Effector memory CD8-positive, alpha-beta T cell (primary cell): Measurements from ENCODE around the gene TMEM231.

Experiments used
- ATAC-seq: fragments of 150-1000 bp; cut with Tn5 transposase; replicated peaks from 2 replicates; pipeline ENCODE4 v1.10.0; 2021; ENCODE audit warnings: mild to moderate bottlenecking, moderate library complexity
- DNase-seq, 3 experiments: peaks; one replicate each; pipeline ENCODE4 v3.0.0; 2021
- H3K27ac Mint-ChIP-seq, 2 donors: one replicate each; pipeline ENCODE4 v1.8.0; 2022; ENCODE audit warnings: mild to moderate bottlenecking in 2 of 2, mixed read lengths in 2 of 2, moderate library complexity in 2 of 2
- H3K27me3 Mint-ChIP-seq, 2 donors: one replicate each; pipeline ENCODE4 v1.8.0; 2022; ENCODE audit warnings: mixed read lengths in 2 of 2
- H3K36me3 Mint-ChIP-seq: one replicate; pipeline ENCODE4 v1.8.0; 2022; ENCODE audit warnings: mild to moderate bottlenecking, moderate library complexity, mixed read lengths; ENCODE audit not compliant: insufficient read depth
- H3K4me1 Mint-ChIP-seq, 2 donors: one replicate each; pipeline ENCODE4 v1.8.0; 2022; ENCODE audit warnings: low read depth in 2 of 2, mixed read lengths in 2 of 2
- H3K4me3 Mint-ChIP-seq, 2 donors: one replicate each; pipeline ENCODE4 v1.8.0; 2022; ENCODE audit warnings: mild to moderate bottlenecking in 2 of 2, mixed read lengths in 2 of 2, moderate library complexity in 2 of 2
- H3K9me3 Mint-ChIP-seq, 2 donors: one replicate each; pipeline ENCODE4 v1.8.0; 2022; ENCODE audit warnings: mixed read lengths in 2 of 2

TMEM231 gene

DNA sequence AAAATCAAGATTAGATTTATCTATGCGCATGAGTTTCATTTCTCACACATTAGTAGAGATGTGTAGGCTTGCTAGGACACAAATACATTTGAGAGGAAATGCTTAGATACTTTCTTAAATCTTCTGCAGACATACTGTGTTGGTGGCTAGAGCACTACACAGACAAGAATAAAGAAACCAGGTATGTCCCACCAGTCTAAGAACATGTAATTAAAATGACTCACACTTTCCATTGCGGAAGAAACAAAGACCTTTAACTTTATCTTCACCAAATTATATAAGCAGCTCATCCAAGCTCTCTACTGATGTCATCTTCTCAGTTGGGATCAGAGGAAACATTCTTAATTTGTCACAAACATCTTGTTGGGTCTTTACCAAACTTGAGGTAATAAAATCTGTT, 22.7 kb upstream of the TMEM231 start:
- Mint-ChIP-seq H3K4me3 (no peak overlapping the region), H3K9me3 (no peaks in the 10 kb centered on the region), H3K36me3 (peaks cover 50% of the 10 kb centered on the region), H3K4me1 (peaks cover 8 to 15% of the 10 kb centered on the region in 2 donors), H3K27me3 (no peaks in the 10 kb centered on the region), H3K27ac (peak overlapping the region; percentile 44 to 64)
- ATAC-seq (no peak), DNase-seq (no peak)

DNA sequence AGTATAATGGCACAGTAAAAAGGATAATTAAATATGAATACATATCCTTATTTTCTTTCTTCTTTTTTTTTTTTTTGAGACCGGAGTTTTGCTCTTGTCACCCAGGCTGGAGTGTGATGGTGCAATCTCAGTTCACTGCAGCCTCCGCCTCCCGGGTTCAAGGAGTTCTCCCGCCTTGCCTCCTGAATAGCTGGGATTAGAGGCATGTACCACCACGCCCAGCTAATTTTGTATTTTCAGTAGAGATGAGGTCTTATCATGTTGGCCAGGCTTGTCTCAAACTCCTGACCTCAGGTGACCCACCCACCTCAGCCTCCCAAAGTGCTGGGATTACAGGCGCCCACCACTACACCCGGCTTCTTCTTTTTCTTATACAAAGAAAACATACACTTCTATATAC, 22.2 kb upstream of the TMEM231 start:
- peak overlapping the region; percentile 12 to 44 for H3K27ac Mint-ChIP-seq
- no peak overlapping the region for H3K4me3 Mint-ChIP-seq
- H3K4me1 Mint-ChIP-seq: peaks cover 9 to 15% of the 10 kb centered on the region in 2 donors
- no peaks in the 10 kb centered on the region for H3K27me3 Mint-ChIP-seq
- H3K36me3 Mint-ChIP-seq: peaks cover 50% of the 10 kb centered on the region
- no peaks in the 10 kb centered on the region for H3K9me3 Mint-ChIP-seq
- no peak for DNase-seq
- ATAC-seq: no peak

DNA sequence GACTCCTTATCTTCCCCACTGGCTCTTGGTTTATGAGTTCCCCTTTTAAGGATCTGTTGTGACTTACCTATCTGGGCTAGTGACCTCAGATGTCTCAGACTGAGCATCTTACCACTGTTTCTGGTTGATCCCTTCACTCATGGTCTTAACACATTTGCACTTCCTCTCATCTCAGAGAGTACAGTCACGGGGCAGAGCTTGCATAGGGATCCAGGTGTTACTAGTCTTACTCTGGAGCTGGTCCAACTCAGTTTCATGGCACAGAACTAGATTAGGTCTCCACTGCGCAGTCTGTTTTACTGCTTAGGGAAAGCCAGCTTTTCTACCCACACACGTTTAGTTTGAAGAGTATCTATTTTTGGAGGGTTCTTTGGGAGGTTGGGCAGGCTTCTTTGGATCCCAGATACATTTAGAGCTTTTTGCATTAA, 20.3 kb upstream of the TMEM231 start:
- Mint-ChIP-seq H3K4me3 (no peak overlapping the region), H3K27me3 (no peaks in the 10 kb centered on the region), H3K4me1 (peaks cover 14 to 15% of the 10 kb centered on the region in 2 donors), H3K36me3 (peaks cover 53% of the 10 kb centered on the region), H3K27ac (peak overlapping the region; percentile 11 to 27), H3K9me3 (no peaks in the 10 kb centered on the region)
- DNase-seq (no peak), ATAC-seq (no peak)

DNA sequence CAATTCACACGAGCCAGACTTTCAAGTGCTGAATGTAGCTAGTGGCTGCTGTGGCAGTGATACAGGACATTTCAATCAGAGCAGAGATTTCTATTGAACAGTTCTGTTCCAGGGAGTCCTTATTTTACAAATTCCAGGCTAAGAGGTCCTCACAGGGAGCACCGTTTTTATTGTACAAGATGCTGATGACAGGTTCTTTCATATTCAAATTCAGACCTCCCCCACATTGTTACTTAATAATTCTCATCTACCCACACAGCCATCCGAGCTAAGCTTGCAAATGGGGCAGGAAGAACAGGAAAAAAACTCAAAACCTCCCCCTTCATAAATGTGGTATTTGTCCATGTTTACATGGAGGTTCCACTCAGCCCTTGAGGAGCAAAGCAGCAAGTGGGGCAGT, 19.9 kb upstream of the TMEM231 start:
- peaks cover 56% of the 10 kb centered on the region for H3K36me3 Mint-ChIP-seq
- no peaks in the 10 kb centered on the region for H3K27me3 Mint-ChIP-seq
- DNase-seq (no peak), ATAC-seq (no peak)
- peaks cover 15 to 17% of the 10 kb centered on the region in 2 donors for H3K4me1 Mint-ChIP-seq
- H3K27ac Mint-ChIP-seq: peak overlapping the region; percentile 11 to 27
- H3K9me3 Mint-ChIP-seq: no peaks in the 10 kb centered on the region
- H3K4me3 Mint-ChIP-seq: no peak overlapping the region

DNA sequence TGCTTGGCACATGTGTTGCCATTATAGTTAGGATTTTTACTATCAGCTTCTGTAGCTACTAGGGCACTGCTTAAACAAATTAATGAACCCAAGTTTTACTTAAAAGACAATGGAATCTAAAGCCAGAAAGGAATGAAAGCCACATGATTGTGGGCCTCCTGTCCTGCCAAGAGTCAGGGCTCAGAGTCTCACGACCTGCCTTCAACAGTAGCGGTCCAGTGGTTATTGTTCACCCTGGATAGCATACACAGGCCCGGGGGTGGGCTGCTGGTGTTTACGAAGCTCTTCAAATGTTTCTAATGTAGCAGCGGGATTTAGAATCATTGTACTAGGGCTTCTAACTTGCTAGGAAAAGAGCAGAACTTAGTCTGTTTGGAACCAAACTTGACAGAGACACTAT, 17.9 kb upstream of the TMEM231 start:
- Mint-ChIP-seq H3K36me3 (peaks cover 53% of the 10 kb centered on the region), H3K4me3 (no peak overlapping the region), H3K4me1 (peaks cover 20 to 30% of the 10 kb centered on the region in 2 donors), H3K27me3 (no peaks in the 10 kb centered on the region), H3K27ac (peak overlapping the region in 1 of 2 donors; percentile 58), H3K9me3 (no peaks in the 10 kb centered on the region)
- ATAC-seq (no peak), DNase-seq (no peak)

DNA sequence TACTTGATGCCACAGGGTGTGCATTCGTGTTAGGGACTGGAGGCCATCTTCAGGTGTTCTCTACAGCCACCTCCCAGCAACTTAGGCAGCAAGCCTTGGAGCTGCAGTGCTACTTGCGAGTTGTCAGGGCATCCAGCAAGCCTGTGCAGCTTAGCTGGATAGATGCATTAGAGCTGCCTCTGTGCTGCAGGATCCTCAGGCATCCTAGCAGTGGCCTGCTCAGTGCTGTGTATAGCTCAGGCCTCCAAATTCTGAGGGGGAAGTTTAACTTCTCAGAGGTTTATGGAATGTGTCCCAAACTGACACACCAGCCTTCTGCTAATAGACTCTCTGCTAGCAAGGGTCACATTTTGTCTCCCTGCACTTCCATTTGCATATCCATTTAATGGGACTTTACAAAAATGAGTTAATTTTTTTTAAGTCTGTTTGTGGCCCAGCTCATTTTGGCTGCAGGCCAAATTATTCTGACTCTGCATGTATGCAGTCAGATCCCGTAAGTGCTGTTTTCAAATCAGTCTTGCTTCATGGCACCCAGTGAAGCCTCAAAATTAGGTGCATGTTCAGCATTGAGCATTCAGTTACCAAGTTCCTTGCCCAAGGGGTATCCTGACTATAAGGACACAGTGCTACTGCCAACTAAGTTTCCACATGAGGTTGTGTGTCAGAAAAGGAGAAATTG, 17.0 kb upstream of the TMEM231 start:
- peak overlapping the region in 1 of 2 donors; percentile 58 for H3K27ac Mint-ChIP-seq
- peaks cover 47% of the 10 kb centered on the region for H3K36me3 Mint-ChIP-seq
- DNase-seq: no peak
- peaks cover 23 to 34% of the 10 kb centered on the region in 2 donors for H3K4me1 Mint-ChIP-seq
- no peaks in the 10 kb centered on the region for H3K27me3 Mint-ChIP-seq
- no peak overlapping the region for H3K4me3 Mint-ChIP-seq
- no peak for ATAC-seq
- no peaks in the 10 kb centered on the region for H3K9me3 Mint-ChIP-seq

DNA sequence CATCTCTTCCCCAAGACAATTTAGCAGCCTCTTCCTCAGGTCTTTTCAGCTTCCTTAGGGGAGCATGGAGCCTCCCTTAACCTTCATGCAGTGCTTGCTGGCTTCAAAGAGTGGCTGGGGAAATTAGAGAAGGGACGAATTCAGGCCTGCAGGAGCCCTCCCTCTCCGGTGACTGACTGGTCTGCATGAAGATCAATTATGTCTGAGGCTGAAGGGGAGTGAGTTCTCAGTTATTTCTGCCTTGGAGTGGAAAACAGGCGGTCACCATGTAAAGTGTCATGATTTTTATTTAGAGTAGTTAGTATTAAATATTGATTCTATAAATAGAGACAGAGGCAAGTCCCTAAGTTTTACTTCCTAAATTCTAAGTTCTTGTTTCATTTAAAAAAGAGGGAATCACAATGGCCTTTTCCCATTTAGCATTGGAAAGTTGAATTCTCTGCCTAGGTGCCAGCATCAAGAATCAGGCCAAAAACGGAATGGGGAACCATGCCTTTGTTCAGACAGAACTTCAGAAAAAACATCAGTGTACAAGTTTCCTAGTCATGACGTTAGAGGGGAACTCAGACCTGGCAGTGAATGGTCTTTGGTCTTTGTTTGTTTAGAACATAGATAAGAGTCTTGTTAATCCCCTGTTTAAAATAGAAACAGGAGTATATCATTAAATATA, 14.5 kb upstream of the TMEM231 start:
- DNase-seq (no peak), ATAC-seq (no peak)
- Mint-ChIP-seq H3K36me3 (peaks cover 39% of the 10 kb centered on the region), H3K9me3 (no peaks in the 10 kb centered on the region), H3K4me3 (no peak overlapping the region), H3K27ac (peak overlapping the region in 1 of 2 donors; percentile 56), H3K4me1 (peaks cover 28 to 43% of the 10 kb centered on the region in 2 donors), H3K27me3 (no peaks in the 10 kb centered on the region)

DNA sequence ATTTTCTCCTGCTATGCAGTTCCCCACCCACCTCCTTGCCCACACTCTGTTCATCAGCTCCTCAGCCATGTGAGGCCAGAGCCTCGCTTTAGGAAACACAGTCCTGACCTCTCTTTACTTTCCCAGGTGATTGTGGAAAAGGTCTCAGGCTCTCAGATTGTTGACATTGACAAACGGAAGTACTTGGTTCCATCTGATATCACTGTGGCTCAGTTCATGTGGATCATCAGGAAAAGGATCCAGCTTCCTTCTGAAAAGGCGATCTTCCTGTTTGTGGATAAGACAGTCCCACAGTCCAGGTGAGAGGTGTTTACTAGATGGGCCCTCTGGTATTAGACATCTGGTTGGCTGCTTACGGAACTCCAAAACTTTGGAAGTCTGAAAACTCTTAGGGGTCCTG, 11.9 kb upstream of the TMEM231 start:
- peaks cover 37% of the 10 kb centered on the region for H3K36me3 Mint-ChIP-seq
- ATAC-seq: no peak
- H3K27me3 Mint-ChIP-seq: peaks cover 12 to 17% of the 10 kb centered on the region in 2 donors
- no peak for DNase-seq
- H3K9me3 Mint-ChIP-seq: no peaks in the 10 kb centered on the region
- peak overlapping the region; percentile 86 to 89 for H3K4me3 Mint-ChIP-seq
- peaks cover 25 to 43% of the 10 kb centered on the region in 2 donors for H3K4me1 Mint-ChIP-seq
- H3K27ac Mint-ChIP-seq: peak overlapping the region; percentile 41 to 94

DNA sequence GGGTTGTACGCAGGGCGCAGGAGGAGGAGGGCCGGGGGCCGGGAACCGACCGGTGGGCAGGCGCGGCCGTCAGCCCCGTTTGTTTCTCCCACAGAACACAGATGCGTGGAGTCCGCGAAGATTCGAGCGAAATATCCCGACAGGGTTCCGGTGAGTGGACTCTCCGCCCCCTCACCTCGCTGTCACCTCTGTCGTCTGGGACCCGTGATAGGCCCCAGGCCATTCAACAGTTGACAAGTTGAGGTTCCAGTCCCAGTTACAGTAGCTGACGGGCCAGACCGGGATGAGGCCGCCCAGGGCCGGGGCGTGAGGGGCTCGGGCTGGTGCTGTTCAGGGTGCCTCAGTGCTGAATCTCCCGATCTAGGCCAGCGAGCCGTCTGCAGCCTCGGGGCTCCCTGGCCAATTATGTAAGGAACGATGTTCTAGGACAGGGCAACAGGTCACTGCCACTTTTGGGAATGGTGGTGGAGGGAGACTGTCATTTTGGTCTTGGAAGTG, 10.8 kb upstream of the TMEM231 start:
- DNase-seq: peak in 2 of 3 experiments; percentile 18 to 22
- peaks cover 19 to 27% of the 10 kb centered on the region in 2 donors for H3K27me3 Mint-ChIP-seq
- peak overlapping the region; percentile 92 to 94 for H3K27ac Mint-ChIP-seq
- peak; percentile 2 for ATAC-seq
- peaks cover 22 to 43% of the 10 kb centered on the region in 2 donors for H3K4me1 Mint-ChIP-seq
- H3K36me3 Mint-ChIP-seq: peaks cover 30% of the 10 kb centered on the region
- H3K9me3 Mint-ChIP-seq: no peaks in the 10 kb centered on the region
- peak overlapping the region; percentile 86 to 89 for H3K4me3 Mint-ChIP-seq

DNA sequence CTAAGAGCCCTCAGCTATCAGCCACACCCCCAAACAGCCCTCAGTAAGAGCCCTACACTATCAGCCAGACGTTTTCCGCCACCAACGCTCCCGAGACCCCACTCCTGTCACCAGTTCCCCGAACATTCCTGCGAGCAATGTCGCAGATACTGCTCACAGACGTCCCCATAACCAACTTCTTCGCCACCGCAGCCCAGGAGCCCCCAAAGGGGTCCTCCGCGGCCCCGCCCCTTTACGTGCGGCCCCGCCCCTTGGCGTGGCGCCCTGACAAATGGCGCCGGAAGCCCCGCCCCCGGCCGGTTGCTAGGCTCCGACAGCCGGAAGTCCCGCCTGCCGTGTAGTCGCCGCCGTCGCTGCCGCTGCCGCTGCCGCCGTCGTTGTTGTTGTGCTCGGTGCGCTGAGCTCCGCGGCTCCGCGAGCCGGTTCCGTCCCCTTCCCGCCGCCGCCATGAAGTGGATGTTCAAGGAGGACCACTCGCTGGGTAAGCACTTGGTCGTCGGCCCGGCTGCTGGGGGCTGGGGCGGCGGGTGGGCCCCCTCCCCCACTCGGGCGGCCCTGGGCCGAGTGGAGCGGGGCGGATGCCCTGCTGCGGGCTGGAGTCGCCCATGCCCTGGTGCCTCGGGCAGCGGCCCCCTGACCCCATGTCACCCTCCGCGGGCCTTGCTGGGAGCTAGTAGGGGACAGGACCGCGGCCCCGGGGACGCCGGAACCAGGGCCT, 10.1 kb upstream of the TMEM231 start, which contains the start of gene GABARAPL2:
TSS of gene GABARAPL2 (plus strand) at position 340 of the 718 bp plus-strand sequence. CDS start at position 448, 108 bp downstream.
- peaks cover 26% of the 10 kb centered on the region for H3K36me3 Mint-ChIP-seq
- H3K4me1 Mint-ChIP-seq: peaks cover 21 to 43% of the 10 kb centered on the region in 2 donors
- H3K27ac Mint-ChIP-seq: peak within 1 kb of the TSS; percentile 92 to 94
- H3K27me3 Mint-ChIP-seq: peaks cover 19 to 27% of the 10 kb centered on the region in 2 donors
- no peaks in the 10 kb centered on the region for H3K9me3 Mint-ChIP-seq
- DNase-seq: peak; percentile 90 to 94 (median 92)
- H3K4me3 Mint-ChIP-seq: peak within 1 kb of the TSS; percentile 86 to 89
- ATAC-seq: peak; percentile 75

DNA sequence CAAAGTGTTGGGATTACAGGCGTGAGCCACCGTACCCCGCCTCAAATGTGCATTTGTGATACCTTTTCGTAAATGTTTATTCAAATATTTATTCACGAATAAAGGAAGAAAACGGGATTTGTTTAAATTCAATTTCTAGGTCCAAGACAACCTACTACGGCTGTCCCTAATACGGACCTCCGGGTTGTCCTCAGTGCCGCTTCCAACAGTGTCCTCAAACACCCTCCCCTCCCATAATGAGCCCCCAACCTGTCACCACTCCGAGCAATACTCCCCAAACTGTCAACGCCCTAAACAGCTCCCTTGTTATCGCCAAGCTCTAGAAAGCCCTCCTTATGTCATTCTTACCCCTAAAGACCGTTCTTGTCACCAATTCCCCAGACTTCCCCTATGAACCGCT, 9.6 kb upstream of the TMEM231 start:
- Mint-ChIP-seq H3K27me3 (peaks cover 19 to 27% of the 10 kb centered on the region in 2 donors), H3K27ac (peak overlapping the region; percentile 92 to 94), H3K9me3 (no peaks in the 10 kb centered on the region), H3K4me1 (peaks cover 20 to 43% of the 10 kb centered on the region in 2 donors), H3K36me3 (peaks cover 25% of the 10 kb centered on the region), H3K4me3 (peak overlapping the region; percentile 86 to 89)
- no peak for DNase-seq
- ATAC-seq: no peak

DNA sequence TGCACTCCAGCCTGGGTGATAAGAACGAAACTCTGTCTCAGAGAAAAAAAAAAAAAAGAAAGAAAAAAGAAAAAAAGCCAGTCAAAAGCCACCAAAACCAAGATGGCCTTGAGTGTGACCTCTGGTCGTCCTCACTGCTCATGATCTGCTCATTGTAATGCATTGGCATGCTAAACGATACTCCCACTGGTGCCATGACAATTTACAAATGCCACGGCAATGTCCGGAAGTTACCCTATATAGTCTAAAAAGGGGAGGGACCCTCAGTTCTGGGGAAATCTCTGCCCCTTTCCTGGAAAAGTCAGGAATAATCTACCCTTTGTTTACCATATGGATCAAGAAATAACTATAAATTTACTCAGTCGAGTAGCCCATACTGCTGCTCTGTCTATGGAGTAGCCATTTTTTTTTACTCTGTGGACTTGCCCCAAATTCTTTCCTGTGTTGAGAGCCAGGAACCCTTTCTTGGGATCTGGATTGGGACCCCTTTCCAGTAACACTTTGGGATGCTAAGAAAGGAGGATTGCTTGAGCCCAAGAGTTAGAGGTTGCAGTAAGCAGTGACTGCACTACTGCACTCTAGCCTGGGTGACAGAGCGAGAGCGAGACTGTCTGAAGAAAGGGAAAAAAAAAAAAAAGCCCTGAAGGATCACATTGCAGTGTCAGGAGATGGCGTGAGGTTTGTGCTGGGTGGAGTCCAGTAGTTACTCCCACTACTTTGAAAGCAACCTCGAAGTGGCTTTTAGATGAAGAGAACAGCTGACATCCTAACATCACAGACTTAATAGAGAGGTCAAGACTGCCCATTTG, 3.7 kb upstream of the TMEM231 start:
- DNase-seq (no peak), ATAC-seq (no peak)
- no peaks in the 10 kb centered on the region for H3K9me3 Mint-ChIP-seq
- no peak overlapping the region for H3K27ac Mint-ChIP-seq
- no peak overlapping the region for H3K4me3 Mint-ChIP-seq
- peaks cover 4% of the 10 kb centered on the region for H3K36me3 Mint-ChIP-seq
- peaks cover 27 to 36% of the 10 kb centered on the region in 2 donors for H3K27me3 Mint-ChIP-seq
- H3K4me1 Mint-ChIP-seq: peaks cover 4 to 8% of the 10 kb centered on the region in 2 donors
